ENCODE measurements around the gene SLC35E3.
A peak's percentile ranks its signal among the peaks of the same experiment; 100 is the strongest.
"Not testable (repeated sequence)": the region's sequence is repeated elsewhere in the genome, so short reads cannot be mapped to it uniquely, and the experiment has no call there.

The SLC35E3 gene

DNA sequence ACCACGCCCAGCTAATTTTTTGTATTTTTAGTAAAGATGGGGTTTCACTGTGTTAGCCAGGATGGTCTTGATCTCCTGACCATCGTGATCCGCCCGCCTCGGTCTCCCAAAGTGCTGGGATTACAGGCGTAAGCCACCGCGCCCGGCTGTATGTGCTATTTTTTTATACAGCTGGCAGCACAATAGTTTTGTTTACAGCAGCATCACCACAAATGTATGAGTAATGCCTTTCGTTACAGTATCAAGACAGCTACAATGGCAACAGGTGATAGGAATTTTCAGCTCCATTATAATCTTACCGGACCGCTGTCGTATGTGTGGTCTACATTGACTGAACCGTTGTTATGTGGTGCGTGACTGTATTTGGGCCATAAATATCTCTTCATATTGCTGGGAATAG lies 50.4 kb downstream of the SLC35E3 start:
- DNase-seq = no peak

GRCh38 chr12:68798882-68799234 lies 52.9 kb downstream of the SLC35E3 start:
- no peak for DNase-seq

GRCh38 chr12:68800294-68800693 lies 54.3 kb downstream of the SLC35E3 start:
- DNase-seq = no peak

DNA sequence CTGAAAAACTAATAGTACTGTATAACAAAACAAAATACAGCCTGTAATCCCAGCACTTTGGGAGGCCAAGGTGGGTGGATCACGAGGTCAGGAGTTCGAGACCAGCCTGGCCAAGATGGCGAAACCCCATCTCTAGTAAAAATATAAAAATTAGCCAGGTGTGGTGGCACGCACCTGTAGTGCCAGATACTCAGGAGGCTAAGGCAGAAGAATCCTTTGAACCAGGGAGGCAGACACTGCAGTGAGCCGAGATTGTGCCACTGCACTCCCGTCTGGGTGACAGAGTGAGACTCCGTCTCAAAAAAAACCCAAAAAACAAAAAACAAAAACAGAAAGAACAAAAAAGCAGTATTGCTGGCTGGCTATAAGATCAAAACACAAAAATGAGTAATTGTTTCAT lies 55.1 kb downstream of the SLC35E3 start:
- not testable (repeated sequence) for DNase-seq

GRCh38 chr12:68802372-68802745 lies 56.4 kb downstream of the SLC35E3 start:
- DNase-seq = not testable (repeated sequence)

DNA sequence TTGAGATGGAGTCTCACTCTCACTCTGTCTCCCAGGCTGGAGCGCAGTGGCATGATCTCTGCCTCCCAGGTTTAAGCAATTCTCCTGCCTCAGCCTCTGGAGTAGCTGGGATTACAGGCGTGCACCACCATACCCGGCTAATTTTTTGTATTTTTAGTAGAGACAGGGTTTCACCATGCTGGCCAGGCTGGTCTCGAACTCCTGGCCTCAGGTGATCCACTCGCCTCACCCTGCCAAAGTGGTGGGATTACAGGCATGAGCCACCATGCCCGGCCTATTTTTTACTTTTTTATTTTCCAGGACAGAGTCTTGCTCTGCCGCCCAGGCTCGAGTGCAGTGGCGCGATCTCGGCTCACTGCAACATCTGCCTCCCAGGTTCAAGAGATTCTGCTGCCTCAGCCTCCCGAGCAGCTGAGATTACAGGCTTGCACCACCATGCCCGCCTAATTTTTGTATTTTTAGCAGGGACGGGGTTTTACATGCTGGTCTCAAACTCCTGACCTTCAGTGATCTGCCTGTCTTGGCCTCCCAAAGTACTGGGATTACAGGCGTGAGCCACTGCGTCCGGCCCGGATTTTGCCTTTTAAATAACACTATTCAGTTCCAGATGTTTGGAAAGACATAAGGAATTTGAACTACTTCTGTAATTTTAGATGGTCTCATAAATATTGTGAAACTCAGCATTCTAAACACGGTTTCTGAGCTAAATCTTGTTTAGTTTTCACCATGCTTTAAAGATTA lies 57.1 kb downstream of the SLC35E3 start:
- DNase-seq = not testable (repeated sequence)

DNA sequence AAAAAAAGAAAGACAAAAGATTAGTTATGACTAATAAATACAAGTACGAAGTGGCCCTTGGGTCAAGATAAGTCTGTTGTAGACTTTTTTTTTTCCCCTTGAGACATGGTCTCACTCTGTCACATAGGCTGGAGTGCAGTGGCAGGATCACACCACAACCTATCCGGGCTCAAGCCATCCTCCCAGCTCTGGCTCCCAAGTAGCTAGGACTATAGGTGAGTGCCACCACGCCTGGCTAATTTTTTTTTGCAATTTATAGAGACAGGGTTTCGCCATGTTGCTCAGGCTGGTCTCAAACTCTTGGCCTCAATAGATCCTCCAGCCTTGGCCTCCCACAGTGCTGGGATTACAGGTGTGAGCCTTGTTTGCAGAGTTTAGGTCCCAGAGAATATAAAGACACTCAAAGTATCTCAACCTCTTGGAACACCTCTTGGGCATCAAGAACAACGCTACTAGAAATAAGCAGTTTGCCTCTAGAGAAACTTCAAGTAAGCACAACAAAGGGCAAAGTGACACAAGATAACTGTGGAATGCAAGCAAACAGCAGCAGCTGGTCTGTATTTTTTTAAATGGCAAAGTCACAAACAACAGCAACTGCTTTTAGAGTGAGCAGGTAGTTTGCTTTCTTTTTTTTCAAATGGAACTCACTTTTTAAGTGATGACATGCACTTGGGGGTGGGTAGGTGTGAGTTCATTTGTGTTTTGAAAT lies 58.1 kb downstream of the SLC35E3 start:
- no peak for DNase-seq

DNA sequence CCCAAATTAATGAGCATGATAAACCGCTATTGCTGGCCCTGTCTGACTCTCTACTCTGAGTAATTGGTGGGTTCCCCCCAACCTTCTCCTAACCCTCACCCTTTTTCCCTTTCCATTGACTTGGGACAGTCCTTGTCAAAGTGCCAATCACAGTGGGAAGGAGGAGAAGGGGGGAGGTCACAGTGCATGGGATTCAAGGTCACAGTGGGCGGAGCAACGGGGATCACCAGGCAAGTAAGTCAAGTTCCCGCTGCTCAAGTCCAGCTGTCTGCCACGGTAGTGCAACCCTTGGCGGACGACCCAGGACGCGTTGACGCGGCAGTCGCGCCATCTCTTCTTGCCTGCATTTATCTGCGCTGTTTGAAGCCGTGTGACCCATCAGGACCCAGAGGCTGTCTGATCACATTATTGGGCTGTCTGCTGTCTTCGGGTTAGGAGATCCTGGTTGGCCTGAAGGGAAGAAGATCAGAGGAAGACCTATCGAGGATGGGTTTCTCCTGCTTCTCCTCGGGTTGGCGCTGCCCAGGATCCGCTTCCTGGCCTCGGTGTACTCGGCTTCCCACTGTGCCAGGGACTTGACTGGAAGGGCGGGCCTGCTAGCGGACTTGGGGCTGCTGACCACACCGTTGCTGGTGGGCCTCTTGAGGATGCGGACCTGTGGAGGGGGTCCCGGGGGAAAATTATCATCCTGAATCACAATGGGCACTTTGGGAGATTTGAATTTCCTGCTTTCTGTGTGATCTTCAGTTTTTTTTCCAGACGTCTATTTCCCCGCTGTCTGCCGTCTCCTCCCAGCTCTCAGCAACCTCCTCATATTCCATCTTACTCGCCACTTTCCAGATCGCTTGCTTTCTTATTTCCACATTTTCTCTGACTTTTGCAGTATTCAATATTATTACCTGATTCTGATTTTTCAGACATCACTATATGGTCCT lies 58.9 kb downstream of the SLC35E3 start:
- DNase-seq = no peak

GRCh38 chr12:68805592-68806120 lies 59.7 kb downstream of the SLC35E3 start:
- DNase-seq = no peak

GRCh38 chr12:68806488-68807237 lies 60.7 kb downstream of the SLC35E3 start:
- DNase-seq = no peak

GRCh38 chr12:68807274-68807575 lies 61.2 kb downstream of the SLC35E3 start:
- DNase-seq = not testable (repeated sequence)

GRCh38 chr12:68807576-68808387 lies 61.8 kb downstream of the SLC35E3 start, which contains the start of gene MDM2:
Gene MDM2, plus strand, starts transcription at chr12:68808177. Its CDS starts 301 bp downstream, at chr12:68808478.
- DNase-seq = peak; percentile 92 to 93

GRCh38 chr12:68808388-68809189 lies 62.6 kb downstream of the SLC35E3 start:
- DNase-seq = peak; percentile 36 to 38

GRCh38 chr12:68809190-68810026 lies 63.4 kb downstream of the SLC35E3 start:
- DNase-seq = no peak

- DNase-seq = not testable (repeated sequence)
Measured at GRCh38 chr12:68810027-68810389, 64.0 kb downstream of the SLC35E3 start.

GRCh38 chr12:68811573-68811972 lies 65.6 kb downstream of the SLC35E3 start:
- DNase-seq = not testable (repeated sequence)

DNA sequence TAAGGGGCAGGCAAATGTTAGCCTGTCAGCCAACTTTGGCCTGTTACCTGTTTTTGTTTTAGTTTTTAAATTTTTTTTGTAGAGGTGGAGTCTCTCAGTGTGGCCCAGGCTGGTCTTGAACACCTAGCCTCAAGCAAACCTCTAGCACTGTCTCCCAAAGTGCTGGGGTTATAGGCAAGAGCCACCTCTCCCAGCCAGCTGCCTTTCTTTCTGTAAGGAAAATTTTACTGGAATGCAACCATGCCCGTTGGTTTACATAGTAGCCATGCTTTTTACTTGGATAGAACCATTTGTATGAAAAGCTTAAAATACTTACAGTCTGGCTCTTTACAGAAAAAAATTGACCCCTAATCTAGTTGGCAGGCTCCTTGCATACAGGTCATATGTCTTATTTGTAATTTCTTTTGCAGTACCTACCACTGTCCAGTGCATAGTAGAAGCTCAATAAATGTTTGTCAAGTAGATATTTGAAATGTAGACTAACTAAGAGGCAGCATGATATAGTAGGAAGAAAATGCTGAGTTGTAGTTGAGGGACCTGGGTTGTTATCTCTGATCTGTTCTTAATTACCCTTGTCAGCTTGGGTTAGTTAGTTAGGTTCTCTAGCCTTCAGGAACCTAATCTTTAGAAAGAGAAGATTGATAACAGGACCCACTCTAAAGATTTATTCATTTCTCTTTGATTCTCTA lies 66.7 kb downstream of the SLC35E3 start:
- no peak for DNase-seq

- no peak for DNase-seq
Measured at GRCh38 chr12:68813242-68813593, 67.2 kb downstream of the SLC35E3 start.
